Kidney tubule cell (primary cell): ENCODE results near the gene IRF7.

Experiments used
- DNase-seq: peaks from one replicate; pipeline ENCODE4 v3.0.0-alpha.2; 2018; ENCODE audit warnings: low spot score

The IRF7 gene

GRCh38 chr11:620935-621814 is 5.4 kb upstream of the IRF7 start:
- no peak for DNase-seq

GRCh38 chr11:620201-620600 is 4.5 kb upstream of the IRF7 start:
- no peak for DNase-seq

GRCh38 chr11:619628-620050 is 3.9 kb upstream of the IRF7 start:
- DNase-seq, result no peak

GRCh38 chr11:618856-619627 is 3.3 kb upstream of the IRF7 start:
- DNase-seq, result no peak

- no peak for DNase-seq
These were observed 2.3 kb upstream of the IRF7 start for GRCh38 chr11:617912-618682.

- no peak for DNase-seq
These were observed 1.6 kb upstream of the IRF7 start for GRCh38 chr11:617199-617911.

GRCh38 chr11:616320-617198 is 809 bp upstream of the IRF7 start:
- DNase-seq, result no peak

- peak; percentile 34 for DNase-seq
These were observed 887 bp downstream of the IRF7 start for GRCh38 chr11:614623-615503.

GRCh38 chr11:614021-614622 is 1.6 kb downstream of the IRF7 start:
- DNase-seq, result no peak

- peak; percentile 64 for DNase-seq
These were observed 2.3 kb downstream of the IRF7 start for GRCh38 chr11:613369-613968.

GRCh38 chr11:612961-613300 is 2.8 kb downstream of the IRF7 start:
- DNase-seq, result no peak

- peak; percentile 46 for DNase-seq
These were observed 3.4 kb downstream of the IRF7 start for GRCh38 chr11:612201-612960.

GRCh38 chr11:611001-611996 is 4.5 kb downstream of the IRF7 start:
- no peak for DNase-seq

GRCh38 chr11:610146-610801 is 5.5 kb downstream of the IRF7 start:
- DNase-seq, result no peak

GRCh38 chr11:609341-609811 is 6.4 kb downstream of the IRF7 start:
- DNase-seq, result no peak

- no peak for DNase-seq
These were observed 6.9 kb downstream of the IRF7 start for GRCh38 chr11:608791-609251.
